Erythroblast (primary cell): ENCODE results near the gene PLEK.
"Not testable (repeated sequence)": the region's sequence is repeated elsewhere in the genome, so short reads cannot be mapped to it uniquely, and the experiment has no call there.

Experiments used
- DNase-seq, 2 experiments: peaks; one replicate each; lab custom pipeline; 2025; lab: John Stamatoyannopoulos, UW
- GATA1 ChIP-seq: IDR thresholded peaks from 2 replicates; pipeline ENCODE4 v1.6.1; 2011; ENCODE audit warnings: low read depth, mild to moderate bottlenecking, control low read depth, low read length, moderate library complexity
- POLR2A ChIP-seq: IDR thresholded peaks from 2 replicates; pipeline ENCODE4 v1.6.1; 2011; ENCODE audit warnings: mild to moderate bottlenecking, low read length

The PLEK gene

DNA sequence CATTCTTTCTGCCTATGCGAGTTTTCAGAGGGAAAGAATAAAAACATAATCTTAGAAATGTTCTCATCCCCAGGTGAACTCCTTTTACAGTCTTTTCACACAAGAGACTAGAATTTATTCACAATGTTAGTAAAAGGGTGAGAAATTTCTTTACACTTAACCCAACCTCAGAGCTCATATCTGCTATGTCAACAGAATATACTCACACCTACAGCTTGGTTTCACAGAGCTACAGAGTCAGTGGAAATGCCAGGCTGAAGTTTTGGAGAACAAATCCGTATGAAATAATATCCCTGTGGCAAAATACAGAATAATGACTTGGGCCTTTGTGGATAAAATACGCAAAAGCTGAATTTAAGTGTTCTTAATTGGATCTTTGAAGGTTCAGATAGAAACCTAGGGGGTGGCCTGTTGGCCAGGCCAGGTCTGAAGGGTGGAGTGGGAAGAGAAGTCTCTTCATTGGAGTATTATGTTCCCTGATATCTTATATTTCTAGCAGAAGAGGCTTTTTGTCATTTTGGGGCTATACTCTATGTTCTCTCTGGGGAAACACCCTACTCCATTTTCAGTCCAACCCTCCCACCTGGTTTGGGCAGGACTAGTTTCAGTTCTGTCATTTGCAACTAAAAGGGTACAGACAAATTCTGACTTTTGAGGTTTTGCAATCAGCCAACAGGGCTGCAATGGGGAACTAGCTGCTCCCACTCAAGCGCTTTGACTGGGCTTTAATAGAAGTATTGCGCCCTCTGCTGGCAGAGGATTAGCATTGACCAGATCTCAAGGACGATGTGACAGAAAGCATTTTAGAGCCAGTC is 76.3 kb downstream of the PLEK start:
- TF ChIP-seq GATA1 (no peak), POLR2A (no peak)
- peak; percentile 94 to 95 for DNase-seq

DNA sequence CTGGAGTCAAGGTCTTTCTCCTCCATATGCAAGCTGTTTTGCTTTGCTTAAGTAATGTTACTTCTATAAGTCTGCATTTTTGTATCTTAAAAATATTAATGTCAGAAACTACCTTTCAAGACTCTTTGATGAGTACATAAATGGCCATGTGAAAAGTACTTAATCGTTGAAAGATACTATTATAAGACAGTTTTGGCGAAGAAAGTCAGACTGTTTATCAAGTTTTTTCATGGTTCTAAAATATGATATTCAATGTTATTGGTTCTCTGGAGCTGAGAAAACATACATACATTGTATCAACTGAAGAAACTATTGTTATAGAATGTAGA is 76.9 kb downstream of the PLEK start:
- DNase-seq, result no peak
- TF ChIP-seq POLR2A (no peak), GATA1 (no peak)

DNA sequence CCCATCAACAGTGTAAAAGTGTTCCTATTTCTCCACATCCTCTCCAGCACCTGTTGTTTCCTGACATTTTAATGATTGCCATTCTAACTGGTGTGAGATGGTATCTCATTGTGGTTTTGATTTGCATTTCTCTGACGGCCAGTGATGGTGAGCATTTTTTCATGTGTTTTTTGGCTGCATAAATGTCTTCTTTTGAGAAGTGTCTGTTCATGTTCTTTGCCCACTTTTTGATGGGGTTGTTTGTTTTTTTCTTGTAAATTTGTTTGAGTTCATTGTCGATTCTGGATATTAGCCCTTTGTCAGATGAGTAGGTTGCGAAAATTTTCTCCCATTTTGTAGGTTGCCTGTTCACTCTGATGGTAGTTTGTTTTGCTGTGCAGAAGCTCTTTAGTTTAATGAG is 81.3 kb downstream of the PLEK start:
- not testable (repeated sequence) for DNase-seq
